Endothelial cell (in vitro differentiated cells): ENCODE data around the gene GARS1. TPM values are rescaled to one million over a fixed set of nuclear protein-coding genes. Genes with fewer than 3 reads are reported as not detected.
A peak's percentile ranks its signal among the peaks of the same experiment; 100 is the strongest.

Experiments used
- DNase-seq: peaks from one replicate; pipeline ENCODE4 v3.0.0; 2021; ENCODE audit warnings: low spot score
- H3K27ac Mint-ChIP-seq: one replicate; pipeline ENCODE4 v1.8.0; 2021; ENCODE audit warnings: mixed read lengths, inconsistent platforms; ENCODE audit not compliant: unreplicated experiment
- H3K27me3 Mint-ChIP-seq: one replicate; pipeline ENCODE4 v1.8.0; 2021; ENCODE audit warnings: mild to moderate bottlenecking, moderate library complexity, mixed read lengths, inconsistent platforms; ENCODE audit not compliant: unreplicated experiment
- H3K36me3 Mint-ChIP-seq: one replicate; pipeline ENCODE4 v1.8.0; 2021; ENCODE audit warnings: mild to moderate bottlenecking, low read depth, mixed read lengths, inconsistent platforms; ENCODE audit not compliant: unreplicated experiment
- H3K4me1 Mint-ChIP-seq: one replicate; pipeline ENCODE4 v1.8.0; 2021; ENCODE audit warnings: mild to moderate bottlenecking, mixed read lengths, inconsistent platforms; ENCODE audit not compliant: unreplicated experiment
- H3K4me3 Mint-ChIP-seq: one replicate; pipeline ENCODE4 v1.8.0; 2021; ENCODE audit warnings: mild to moderate bottlenecking, mixed read lengths, inconsistent platforms; ENCODE audit not compliant: unreplicated experiment
- H3K9me3 Mint-ChIP-seq: one replicate; pipeline ENCODE4 v1.8.0; 2021; ENCODE audit warnings: mixed read lengths, inconsistent platforms; ENCODE audit not compliant: unreplicated experiment
- total RNA-seq: library from RNA; stranded (reverse); fragmentation: NEBNext Ultra II Directional; extraction: Animal tissue kit (Norgen Biotek cat#: 25700); gene quantifications from one replicate; pipeline ENCODE4 v1.2.1, GENCODE V29; 2021; ENCODE audit not compliant: unreplicated experiment
- TF ChIP-seq, protein P1 (sequence below): fragments of 200-600 bp; sonication (generic); IDR thresholded peaks from one replicate; pipeline ENCODE4 v1.5.0; 2021; ENCODE audit warnings: antibody characterized with exemption; ENCODE audit not compliant: unreplicated experiment

GARS1 gene
- total RNA-seq, 1 donor from 2014 or later, result 91.3 TPM

GRCh38 chr7:30674876-30675275, 80.2 kb downstream of the GARS1 start:
- Mint-ChIP-seq H3K4me1 (peaks cover 27% of the 10 kb centered on the region), H3K36me3 (no peaks in the 10 kb centered on the region), H3K9me3 (no peaks in the 10 kb centered on the region), H3K4me3 (no peak overlapping the region), H3K27me3 (peaks cover 22% of the 10 kb centered on the region), H3K27ac (no peak overlapping the region)
- no peak for DNase-seq
- TF ChIP-seq, protein P1, sequence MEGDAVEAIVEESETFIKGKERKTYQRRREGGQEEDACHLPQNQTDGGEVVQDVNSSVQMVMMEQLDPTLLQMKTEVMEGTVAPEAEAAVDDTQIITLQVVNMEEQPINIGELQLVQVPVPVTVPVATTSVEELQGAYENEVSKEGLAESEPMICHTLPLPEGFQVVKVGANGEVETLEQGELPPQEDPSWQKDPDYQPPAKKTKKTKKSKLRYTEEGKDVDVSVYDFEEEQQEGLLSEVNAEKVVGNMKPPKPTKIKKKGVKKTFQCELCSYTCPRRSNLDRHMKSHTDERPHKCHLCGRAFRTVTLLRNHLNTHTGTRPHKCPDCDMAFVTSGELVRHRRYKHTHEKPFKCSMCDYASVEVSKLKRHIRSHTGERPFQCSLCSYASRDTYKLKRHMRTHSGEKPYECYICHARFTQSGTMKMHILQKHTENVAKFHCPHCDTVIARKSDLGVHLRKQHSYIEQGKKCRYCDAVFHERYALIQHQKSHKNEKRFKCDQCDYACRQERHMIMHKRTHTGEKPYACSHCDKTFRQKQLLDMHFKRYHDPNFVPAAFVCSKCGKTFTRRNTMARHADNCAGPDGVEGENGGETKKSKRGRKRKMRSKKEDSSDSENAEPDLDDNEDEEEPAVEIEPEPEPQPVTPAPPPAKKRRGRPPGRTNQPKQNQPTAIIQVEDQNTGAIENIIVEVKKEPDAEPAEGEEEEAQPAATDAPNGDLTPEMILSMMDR, result no peak

- DNase-seq, result no peak
- Mint-ChIP-seq H3K4me1 (peaks cover 50% of the 10 kb centered on the region), H3K27me3 (peaks cover 26% of the 10 kb centered on the region), H3K36me3 (no peaks in the 10 kb centered on the region), H3K9me3 (no peaks in the 10 kb centered on the region), H3K27ac (no peak overlapping the region), H3K4me3 (no peak overlapping the region)
- TF ChIP-seq, protein P1, result no peak
Measured at GRCh38 chr7:30678805-30679204, 84.1 kb downstream of the GARS1 start.

DNA sequence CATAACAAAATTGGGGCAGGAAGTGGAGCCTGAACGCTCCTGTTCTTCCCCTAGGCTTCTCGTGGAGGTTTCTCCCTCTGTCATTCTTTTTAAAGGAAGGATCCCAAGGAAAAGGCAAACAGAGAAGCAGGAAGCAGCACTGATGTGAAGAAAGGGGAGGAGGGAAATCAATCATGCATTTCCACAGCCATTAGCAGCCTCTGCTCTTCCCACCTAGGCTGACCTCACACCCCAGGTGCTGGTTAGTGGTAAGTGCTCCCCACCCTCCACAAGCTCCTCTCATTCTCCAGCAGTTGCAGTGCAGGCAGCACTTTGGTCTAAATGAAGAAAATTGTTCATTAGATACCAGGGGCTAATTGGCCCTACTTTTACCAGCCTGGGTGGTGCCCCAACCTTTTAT, 85.0 kb downstream of the GARS1 start:
- Mint-ChIP-seq H3K27me3 (peaks cover 24% of the 10 kb centered on the region), H3K4me1 (peaks cover 50% of the 10 kb centered on the region), H3K36me3 (no peaks in the 10 kb centered on the region), H3K27ac (no peak overlapping the region), H3K9me3 (no peaks in the 10 kb centered on the region), H3K4me3 (no peak overlapping the region)
- TF ChIP-seq, protein P1, result no peak
- DNase-seq, result no peak

GRCh38 chr7:30681331-30681797, 86.7 kb downstream of the GARS1 start:
- Mint-ChIP-seq H3K36me3 (no peaks in the 10 kb centered on the region), H3K4me1 (peaks cover 47% of the 10 kb centered on the region), H3K27ac (no peak overlapping the region), H3K27me3 (peaks cover 20% of the 10 kb centered on the region), H3K9me3 (no peaks in the 10 kb centered on the region), H3K4me3 (peak overlapping the region; percentile 65)
- TF ChIP-seq, protein P1, result no peak
- no peak for DNase-seq

GRCh38 chr7:30681815-30682211, 87.1 kb downstream of the GARS1 start:
- Mint-ChIP-seq H3K9me3 (no peaks in the 10 kb centered on the region), H3K4me1 (peaks cover 45% of the 10 kb centered on the region), H3K27me3 (peaks cover 18% of the 10 kb centered on the region), H3K4me3 (peak overlapping the region; percentile 65), H3K27ac (no peak overlapping the region), H3K36me3 (no peaks in the 10 kb centered on the region)
- peak; percentile 28 for DNase-seq
- TF ChIP-seq, protein P1, result no peak
